Fibroblast of skin of left biceps (primary cell): ENCODE data around the gene CCDC183.
"Not testable (repeated sequence)": the region's sequence is repeated elsewhere in the genome, so short reads cannot be mapped to it uniquely, and the experiment has no call there.

Experiments used
- DNase-seq, 2 experiments: peaks; one replicate each; pipeline ENCODE4 v3.0.0-alpha.2; 2013; ENCODE audit warnings: low read depth in 2 of 2

CCDC183 gene

GRCh38 chr9:136784997-136785361, 11.2 kb upstream of the CCDC183 start:
- DNase-seq, result no peak

- DNase-seq, result not testable (repeated sequence)
These were observed 10.4 kb upstream of the CCDC183 start for GRCh38 chr9:136785565-136786355.

GRCh38 chr9:136786451-136786850, 9.7 kb upstream of the CCDC183 start:
- DNase-seq, result no peak

GRCh38 chr9:136786983-136787382, 9.2 kb upstream of the CCDC183 start:
- DNase-seq, result not testable (repeated sequence)

GRCh38 chr9:136787690-136788400, 8.3 kb upstream of the CCDC183 start:
- DNase-seq, result no peak

GRCh38 chr9:136788644-136789522, 7.3 kb upstream of the CCDC183 start:
- DNase-seq, result not testable (repeated sequence)

- no peak for DNase-seq
These were observed 6.6 kb upstream of the CCDC183 start for GRCh38 chr9:136789523-136789937.

- peak; percentile 98 for DNase-seq
These were observed 5.3 kb upstream of the CCDC183 start, which contains the start of gene TMEM141 for GRCh38 chr9:136790640-136791515. TMEM141 (plus strand) TSS chr9:136791344; CDS start chr9:136791371, 27 bp downstream.

- DNase-seq, result no peak
These were observed 4.4 kb upstream of the CCDC183 start for GRCh38 chr9:136791516-136792276.

- DNase-seq, result no peak
These were observed 3.6 kb upstream of the CCDC183 start for GRCh38 chr9:136792321-136793085.

GRCh38 chr9:136793086-136793946, 2.8 kb upstream of the CCDC183 start:
- DNase-seq, result no peak

GRCh38 chr9:136794281-136794999, 1.7 kb upstream of the CCDC183 start:
- DNase-seq, result no peak

GRCh38 chr9:136795000-136795348, 1.2 kb upstream of the CCDC183 start:
- DNase-seq, result no peak

- DNase-seq, result not testable (repeated sequence)
These were observed 723 bp downstream of the CCDC183 start for GRCh38 chr9:136796775-136797347.

GRCh38 chr9:136798708-136799078, 2.6 kb downstream of the CCDC183 start:
- no peak for DNase-seq

- no peak for DNase-seq
These were observed 3.1 kb downstream of the CCDC183 start for GRCh38 chr9:136799079-136799853.
